Inferior parietal cortex (tissue), 1 donor: ENCODE measurements around the gene AMBN.
"Not testable (repeated sequence)": the region's sequence is repeated elsewhere in the genome, so short reads cannot be mapped to it uniquely, and the experiment has no call there.

Experiments
- DNase-seq: peaks from one replicate; pipeline ENCODE4 v3.0.0-alpha.2; 2016; ENCODE audit errors: extremely low spot score

Gene AMBN

DNA sequence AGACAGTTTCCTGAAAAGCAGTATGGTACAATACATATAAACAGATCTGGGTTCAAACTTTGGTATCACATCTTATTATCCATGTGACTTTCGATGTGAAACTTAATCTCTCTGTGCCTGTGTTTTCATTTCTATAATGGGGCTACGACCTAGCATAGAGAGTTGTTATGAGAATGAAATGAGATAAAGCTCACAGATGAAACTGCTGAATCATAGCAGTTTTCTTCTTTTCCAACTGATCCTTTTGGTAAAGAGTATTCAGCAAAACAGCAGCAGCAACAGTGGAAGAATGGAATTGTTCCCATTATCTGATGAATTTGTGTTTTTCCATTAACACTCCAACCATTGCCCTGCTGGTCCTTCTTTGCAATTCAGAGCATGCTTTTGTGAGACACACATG is 16.3 kb downstream of the AMBN start:
- no peak for DNase-seq

DNA sequence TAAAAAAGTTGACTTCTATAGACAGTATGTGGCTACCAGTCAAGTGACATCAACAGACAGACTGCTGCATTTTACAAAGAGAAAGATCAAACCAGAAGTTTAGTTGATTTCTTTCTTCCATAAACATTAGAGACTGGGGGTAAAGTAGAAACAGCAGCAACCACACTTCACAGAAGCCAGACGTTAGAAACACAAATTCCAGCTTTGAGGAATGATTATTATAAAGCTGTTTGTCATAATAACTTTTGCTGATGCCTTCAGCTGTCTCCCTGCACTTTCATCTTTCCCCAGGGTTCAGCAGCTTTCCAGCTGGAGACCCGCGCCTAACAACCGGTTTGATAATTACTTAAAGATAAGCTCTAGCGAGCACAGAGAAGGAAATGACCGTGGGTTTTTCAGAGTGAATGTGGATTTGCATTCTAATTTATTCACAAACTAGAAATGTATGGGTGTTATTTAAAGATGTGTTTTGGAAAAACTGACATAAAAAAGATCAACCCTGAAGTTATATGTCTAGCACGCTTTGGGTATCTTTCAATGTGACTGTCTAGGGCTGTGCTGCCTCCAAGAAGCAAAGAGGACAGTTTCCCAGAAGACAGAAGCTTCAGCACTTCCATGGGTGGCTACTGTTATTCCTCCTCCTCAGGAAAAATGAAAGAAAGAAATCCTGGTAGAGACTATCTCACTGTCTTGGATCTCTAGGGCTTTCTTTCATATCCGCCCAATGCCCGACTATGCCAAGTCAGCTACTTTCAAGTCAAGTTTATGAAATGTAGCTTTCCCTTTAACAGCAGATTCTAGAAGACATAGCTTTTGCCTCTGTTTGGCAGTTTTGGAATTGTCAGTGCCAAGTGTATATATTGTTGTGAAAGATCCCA is 21.5 kb downstream of the AMBN start:
- no peak for DNase-seq

- no peak for DNase-seq
Measured at GRCh38 chr4:70614184-70614555, 22.1 kb downstream of the AMBN start.

- DNase-seq: no peak
Measured at GRCh38 chr4:70619288-70619687, 27.2 kb downstream of the AMBN start.

GRCh38 chr4:70619778-70620177 is 27.7 kb downstream of the AMBN start:
- DNase-seq: no peak

DNA sequence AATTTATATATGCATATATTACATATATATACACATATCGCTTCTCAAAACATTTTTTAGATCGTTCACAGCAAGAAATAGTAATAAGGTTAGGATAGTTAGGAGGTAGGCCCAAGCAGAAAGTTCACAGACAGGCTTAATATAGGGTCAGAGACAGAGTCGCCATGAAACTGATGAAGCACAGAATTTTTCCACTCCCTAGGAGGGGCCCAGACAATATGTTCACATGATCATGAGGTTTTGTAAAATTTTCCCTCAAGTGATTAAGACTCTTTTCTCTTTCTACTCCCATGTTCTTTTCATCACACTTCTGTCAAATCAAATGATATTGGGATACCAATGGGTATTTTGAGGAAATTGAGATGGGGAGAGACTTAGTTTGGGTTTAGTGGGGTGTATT is 31.3 kb downstream of the AMBN start:
- no peak for DNase-seq

GRCh38 chr4:70624226-70624793 is 32.3 kb downstream of the AMBN start:
- no peak for DNase-seq

GRCh38 chr4:70627620-70628019 is 35.6 kb downstream of the AMBN start:
- no peak for DNase-seq

DNA sequence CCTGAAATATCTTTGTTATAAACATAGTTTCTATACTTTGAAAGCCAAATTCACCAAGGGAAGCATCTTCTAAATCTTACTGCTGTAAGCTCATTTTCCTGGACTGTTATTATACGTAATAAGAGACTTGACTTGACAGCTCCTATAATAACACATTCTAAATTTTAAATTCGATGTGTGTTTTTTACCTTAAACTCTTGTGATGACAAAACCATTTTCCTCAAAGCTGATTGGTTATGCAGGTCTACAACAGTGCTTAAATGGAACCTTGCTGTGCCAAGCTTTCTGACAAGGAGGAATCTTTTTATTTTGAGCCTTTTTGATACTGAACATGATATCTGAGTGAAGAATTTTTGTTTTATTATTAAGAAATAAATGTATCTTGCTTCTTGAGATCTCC is 36.4 kb downstream of the AMBN start, which contains the start of gene ENAM:
ENAM (plus strand) TSS at position 301 of the 400 bp plus-strand sequence. CDS start 757 bp downstream, outside the sequence.
- DNase-seq: no peak

- DNase-seq: no peak
Measured at GRCh38 chr4:70629469-70630090, 37.5 kb downstream of the AMBN start.

- no peak for DNase-seq
Measured at GRCh38 chr4:70630162-70630561, 38.1 kb downstream of the AMBN start.

DNA sequence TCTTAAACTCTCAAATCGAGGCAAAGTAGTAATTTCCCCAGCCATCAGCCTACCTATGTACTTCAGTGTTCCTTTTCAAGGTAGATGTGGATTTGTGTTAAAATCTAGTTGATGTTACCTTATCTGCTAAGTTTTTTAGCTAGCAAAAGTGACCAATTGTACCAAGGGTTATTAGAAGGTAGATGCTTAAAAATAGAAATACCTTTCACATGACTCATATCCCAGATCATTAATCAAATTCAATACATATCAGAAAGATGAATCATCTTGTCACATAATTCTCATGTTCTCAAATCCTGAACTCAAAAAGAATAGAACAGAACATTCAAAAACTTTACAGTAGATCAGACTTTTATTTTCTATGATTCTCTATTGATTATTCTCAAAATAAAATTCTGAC is 40.0 kb downstream of the AMBN start:
- DNase-seq: no peak

DNA sequence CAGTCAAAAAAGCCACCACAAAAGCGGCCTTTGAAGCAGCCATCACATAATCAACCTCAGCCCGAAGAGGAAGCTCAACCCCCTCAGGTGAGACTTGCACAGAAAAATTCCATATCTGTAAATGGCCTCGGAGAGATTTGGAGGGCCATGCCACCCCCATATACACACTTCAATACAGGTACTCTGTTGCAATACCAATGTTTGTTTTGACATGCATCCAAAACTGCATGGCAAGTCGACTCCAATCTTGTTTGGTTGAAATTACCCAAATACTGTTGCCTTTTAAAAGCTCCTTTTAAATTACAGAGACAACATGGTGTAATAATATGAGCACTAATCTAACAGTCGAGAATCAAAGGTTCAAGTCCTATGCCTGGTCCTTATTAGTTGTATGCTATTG is 42.4 kb downstream of the AMBN start:
- no peak for DNase-seq

GRCh38 chr4:70637239-70637913 is 45.3 kb downstream of the AMBN start:
- no peak for DNase-seq

DNA sequence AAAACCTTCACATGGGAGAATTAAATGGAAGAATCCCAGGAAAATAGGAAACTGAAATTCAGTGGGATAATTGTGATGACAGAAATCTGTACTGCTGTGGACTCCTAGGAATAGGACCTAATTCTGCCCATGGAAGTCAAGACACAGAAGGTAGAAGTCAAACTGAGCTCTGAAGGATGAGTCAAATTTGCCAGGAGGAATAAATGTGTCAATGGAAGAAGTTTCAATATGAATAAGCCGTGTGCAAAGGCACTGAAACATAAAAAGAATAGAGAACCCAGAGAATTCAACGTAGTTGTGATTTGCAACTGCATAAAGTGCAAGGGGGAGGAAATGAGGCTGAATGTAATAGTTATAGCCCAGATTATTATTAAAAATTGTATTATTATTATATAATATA is 48.1 kb downstream of the AMBN start:
- no peak for DNase-seq

- not testable (repeated sequence) for DNase-seq
Measured at GRCh38 chr4:70650741-70651140, 58.7 kb downstream of the AMBN start.

GRCh38 chr4:70651864-70652506 is 59.9 kb downstream of the AMBN start:
- peak; percentile 64 for DNase-seq

GRCh38 chr4:70654605-70655011 is 62.6 kb downstream of the AMBN start:
- DNase-seq: no peak
